IPS DF 4.7 (cell line): ENCODE results near the gene NARS2.
A peak's percentile ranks its signal among the peaks of the same experiment; 100 is the strongest.
"Not testable (repeated sequence)": the region's sequence is repeated elsewhere in the genome, so short reads cannot be mapped to it uniquely, and the experiment has no call there.

Source experiments
- DNase-seq: peaks from one replicate; pipeline ENCODE4 v3.0.0-alpha.2; 2013; ENCODE audit warnings: low spot score; ENCODE audit errors: extremely low read depth

The NARS2 gene

DNA sequence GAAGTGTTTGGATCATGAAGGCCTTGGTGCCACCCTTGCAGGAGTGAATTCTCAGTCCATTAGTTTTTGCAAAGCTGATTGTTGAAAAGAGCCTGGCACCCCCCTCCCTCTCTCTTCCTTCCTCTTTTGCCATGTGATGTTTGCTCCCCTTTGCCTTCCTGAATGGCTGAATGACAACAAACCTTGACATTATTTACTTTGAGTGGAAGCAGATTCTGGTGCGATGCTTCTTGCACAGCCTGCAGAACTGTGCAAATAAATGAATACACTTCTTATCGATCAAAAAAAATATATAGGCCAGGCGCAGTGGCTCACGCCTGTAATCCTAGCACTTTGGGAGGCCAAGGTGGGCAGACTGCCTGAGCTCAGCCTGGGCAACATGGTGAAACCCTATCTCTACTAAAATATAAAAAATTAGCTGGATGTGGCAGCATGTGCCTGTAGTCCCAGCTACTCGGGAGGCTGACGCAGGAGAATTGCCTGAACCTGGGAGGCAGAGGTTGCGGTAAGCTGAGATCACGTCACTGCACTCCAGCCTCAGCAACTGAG, 2.0 kb upstream of the NARS2 start:
- no peak for DNase-seq

DNA sequence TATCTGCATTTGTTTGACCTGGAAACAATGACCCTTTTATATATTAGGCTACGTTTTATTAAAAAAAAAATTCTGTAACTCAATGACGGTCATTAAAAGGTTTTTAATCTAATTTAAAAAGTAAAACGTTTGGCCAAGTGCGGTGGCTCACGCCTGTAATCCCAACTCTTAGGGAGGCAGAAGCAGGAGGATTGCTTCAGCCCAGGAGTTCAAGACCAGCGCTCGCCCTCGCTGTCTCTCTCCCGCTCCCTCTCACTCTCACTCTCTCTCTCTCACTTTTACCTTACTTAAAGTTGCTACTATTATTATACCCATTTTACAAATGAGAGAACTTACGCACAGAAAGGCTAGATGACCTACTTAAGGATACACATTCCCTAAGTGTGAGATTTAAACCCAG, 814 bp upstream of the NARS2 start:
- no peak for DNase-seq

DNA sequence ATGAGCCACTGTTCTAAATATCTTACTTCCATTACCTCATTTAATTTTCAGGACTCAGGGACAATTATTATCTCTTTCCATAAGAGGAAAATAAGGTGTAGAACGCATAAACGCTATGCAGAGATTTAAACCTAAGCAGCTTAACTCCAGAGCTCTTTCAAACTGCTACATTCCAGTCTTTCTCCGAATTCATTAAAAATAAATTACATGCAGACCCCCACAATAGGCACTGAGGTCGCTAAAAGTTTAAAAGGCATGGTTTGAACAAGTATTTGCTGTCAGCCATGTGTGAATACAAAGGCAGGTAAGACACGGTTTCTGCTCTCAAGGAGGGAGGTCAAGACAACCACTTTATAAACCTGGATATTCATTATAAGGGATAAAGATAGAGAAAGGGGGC, 983 bp downstream of the NARS2 start:
- no peak for DNase-seq

DNA sequence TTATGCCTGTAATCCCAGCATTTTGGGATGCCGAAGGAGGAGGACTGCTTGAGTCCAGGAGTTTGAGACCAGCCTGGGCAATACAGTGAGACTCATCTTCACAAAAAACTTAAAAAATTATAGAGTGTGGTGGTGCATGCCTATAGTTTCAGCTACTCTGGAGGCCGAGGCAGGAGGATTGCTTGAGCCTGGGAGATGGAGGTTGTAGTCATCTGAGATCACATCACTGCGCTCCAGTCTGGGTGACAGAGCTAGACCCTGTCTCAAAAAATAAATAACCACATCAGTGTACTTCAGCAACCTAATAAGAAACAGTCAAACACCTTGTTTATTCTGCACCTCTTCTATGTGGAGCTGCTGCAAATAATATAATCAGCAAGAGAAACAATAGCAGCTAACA, 1.4 kb downstream of the NARS2 start:
- no peak for DNase-seq

DNA sequence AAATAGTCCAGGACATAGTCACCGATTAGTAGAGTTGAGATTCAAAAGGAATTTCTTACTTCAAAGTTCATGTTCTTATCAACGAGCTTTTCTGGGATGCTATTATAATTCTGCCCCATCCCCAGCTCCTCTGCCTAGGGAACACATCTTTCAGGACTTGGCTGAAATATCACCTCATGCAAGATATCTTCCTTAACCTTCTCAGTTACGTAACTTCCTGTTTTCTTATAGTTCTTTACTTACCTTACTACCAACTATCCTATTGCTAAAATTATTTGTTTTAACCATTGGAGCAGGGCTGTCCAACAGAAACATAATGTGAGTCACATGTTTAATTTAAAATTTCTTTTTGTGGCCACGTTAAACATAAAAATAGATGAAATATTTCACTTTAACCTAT, 2.3 kb downstream of the NARS2 start:
- DNase-seq: no peak

DNA sequence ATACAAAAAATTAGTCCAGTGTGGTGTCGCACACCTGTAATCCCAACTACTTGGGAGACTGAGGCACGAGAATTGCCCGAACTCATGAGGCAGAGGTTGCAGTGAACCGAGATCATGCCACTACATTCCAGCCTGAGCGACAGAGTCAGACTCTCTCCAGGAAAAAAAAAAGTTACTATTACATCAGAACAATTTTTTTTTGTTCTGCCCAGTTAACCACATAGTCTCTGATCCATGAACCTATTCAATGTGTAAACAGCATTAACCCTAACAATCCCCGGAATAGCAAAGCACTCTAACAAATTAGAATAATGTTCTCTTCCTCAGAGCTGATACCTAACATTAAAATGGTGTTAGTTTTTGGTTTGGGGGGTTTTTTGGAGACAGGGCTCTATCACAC, 4.6 kb downstream of the NARS2 start:
- no peak for DNase-seq

DNA sequence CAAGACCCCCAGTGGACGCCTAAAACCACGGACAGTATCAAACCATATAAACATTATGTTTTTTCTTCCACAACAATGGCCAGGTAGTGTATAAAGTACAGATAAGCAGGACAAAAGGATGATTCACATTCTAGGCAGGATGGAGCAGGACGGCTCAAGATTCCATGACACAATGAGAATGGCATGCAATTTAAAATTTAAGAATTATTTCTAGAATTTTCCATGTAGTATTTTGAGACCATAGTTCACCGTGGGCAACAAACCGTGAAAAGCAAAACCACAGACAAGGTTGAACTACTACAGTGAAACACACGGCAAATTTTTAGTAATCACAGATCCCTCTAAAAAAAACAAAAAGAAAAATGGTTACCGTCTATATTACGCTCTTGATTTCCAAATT, 7.5 kb downstream of the NARS2 start:
- DNase-seq: no peak

DNA sequence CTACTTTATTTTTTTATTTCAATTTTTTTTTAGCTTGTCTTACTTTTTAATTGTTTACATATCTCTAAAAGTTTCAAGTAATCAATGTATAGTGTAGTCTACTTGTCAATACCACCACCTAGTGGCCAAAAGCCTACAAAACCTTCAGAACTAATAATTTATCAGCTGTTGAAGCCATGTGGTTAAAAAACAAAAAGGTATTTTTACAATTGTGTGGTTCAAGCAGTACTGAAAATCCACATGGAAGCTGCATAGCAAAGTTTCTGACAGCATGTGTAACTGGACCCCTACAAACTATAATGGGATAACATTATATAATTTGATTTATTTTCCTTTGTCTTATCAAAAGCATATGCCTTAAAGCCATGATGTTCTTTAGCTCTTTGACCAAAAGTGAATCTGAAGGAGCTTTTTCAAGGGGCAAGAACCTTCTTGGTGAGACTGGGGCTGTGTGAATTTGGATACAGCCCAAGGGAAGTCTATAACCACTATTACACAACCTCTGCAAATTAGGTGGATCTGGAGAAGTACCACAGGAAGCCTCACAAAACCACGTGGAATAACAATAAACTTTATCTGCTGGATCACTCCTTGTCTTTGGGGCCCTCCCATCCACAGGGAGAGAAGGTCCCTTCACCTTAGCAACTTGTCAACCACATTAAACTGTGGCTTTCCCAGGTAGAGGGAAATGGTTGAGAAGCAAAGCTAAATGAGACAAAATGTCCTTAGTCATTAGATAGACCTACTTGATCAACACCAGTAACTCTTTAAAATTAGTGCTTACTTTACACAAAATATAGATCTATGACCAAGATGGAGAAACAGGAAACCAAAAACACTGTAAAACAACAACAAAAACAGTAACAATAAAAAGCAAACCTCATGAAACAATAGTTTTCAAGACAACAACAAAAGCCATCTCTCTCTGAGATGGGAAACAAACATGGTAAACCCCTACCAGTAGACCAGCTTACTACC, 9.9 kb downstream of the NARS2 start:
- peak; percentile 16 for DNase-seq

DNA sequence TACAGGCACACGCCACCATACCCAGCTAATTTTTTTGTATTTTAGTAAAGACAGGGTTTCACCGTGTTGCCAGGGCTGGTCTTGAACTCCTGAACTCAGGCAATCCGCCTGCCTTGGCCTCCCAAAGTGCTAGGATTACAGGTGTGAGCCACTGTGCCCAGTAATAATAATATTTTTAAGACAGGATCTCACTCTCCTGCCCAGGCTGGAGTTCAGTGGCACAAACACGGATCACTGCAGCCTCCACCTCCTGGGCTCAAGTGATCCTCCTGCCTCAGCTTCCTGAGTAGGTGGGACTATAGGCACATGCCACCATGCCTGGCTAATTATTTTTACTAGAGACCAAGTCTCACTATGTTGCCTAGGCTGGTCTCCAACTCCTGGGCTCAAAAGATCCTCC, 10.6 kb downstream of the NARS2 start:
- not testable (repeated sequence) for DNase-seq

DNA sequence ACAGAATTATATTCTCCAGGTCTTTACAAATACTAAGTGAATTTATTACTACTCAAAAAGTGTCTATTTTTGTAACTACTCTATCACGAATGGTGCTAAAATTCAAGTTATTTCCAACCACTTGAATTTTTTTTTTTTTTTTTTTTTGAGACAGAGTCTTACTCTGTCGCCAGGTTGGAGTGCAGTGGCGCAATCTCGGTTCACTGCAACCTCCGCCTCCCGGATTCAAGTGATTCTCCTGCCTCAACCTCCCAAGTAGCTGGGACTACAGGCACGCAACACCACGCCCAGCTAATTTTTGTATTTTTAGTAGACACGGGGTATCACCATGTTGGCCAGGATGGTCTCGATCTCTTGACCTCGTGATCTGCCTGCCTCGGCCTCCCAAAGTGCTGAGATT, 11.6 kb downstream of the NARS2 start:
- not testable (repeated sequence) for DNase-seq

DNA sequence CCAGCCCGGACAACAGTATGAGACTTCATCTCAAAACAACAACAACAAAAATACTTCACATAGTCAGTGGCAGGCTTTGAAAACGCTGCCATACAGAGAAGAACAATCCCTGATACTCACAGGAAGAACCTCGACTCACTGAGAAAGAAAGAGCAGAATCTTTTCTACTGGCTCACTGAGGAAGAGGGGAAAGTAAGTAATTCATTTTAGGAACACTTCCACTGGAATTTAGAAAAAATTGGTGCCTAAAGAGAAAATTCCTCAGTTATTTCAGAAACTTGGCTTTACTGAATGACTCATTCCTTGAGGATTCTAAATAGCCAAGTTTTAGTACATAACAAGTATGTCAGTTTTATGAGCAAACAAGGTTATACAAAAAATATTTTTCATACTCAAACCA, 12.3 kb downstream of the NARS2 start:
- no peak for DNase-seq

DNA sequence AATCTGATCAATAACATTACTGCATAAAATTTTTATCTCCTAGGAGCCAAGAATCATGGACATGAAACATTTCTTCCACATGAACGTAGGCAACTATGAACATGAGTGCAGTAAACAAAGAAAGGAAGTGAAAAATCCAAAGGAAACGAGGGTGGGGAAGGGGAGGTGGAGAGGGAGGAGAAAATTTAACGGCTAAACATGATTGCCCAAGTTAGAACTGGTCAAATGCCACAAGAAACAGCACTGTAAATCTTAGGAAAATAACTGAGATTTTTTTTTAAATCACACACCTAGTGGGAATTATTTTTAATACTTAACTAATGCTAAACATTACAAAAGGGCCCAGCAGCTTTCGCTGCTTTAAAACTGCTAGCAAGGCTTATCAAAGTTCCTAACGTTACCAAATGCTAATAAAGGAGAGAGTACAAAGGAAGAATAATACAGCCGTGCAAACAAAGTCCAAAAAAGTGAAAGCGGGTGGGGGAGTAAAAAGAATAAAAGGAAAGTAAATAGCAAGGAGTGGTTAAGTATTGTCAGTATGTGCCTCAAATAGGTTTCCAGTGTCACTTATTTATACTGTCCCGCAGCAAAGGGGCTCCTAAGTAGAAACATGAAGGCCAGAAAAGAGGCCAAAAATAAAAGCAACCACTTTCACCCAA, 13.7 kb downstream of the NARS2 start:
- DNase-seq: no peak

DNA sequence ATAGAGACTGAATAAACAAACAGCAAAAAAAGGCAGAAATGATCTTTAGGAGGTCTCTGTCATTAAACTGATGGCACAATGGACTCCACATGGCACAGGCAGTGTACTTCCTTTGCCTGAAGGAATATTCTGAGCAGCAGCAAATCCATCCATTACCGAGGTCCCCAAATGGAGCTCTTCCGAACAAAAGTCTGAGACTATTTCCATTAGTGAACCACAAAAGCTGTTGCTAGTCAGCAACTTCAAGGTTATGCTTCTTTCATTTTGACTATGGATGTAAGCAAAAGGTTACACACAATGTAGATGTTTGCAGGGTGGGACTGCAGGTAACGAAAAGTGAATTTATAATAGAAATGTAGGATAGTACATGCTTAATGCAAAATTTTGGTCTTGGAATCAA, 14.5 kb downstream of the NARS2 start:
- no peak for DNase-seq

DNA sequence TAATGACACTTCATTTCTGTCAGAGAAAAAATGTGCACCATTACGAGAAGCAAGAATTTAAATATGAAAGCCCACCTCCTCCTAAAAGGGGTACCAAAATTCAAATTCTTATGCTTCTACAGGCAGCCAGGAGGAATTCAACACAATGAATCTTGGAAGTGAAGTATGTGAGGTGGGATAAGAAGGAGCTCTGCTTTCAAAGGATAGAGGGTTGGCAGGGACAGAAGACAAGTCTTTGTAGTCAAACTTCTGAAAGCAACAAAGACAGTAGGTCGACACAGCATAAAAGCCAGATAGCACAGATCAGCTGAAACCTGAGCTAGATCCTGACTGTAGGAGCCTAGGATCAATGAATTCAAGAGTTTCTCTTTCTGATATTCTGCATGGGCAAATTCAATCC, 17.4 kb downstream of the NARS2 start:
- no peak for DNase-seq

DNA sequence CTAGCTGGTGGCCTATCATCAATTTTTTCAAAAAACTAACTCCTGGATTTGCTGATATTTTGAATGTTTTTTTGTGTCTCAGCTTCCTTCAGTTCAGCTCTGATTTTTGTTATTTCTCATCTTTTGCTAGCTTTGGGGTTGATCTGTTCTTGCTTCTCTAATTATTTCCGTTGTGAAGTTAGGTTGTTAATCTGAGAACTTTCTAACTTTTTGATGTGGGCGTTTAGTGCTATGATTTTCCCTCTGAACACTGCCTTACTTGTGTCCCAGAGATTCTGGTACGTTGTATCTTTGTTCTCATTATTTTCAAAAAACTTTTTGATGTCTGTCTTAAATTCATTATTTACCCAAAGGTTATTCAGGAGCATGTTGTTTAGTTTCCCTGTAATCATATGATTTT, 19.1 kb downstream of the NARS2 start:
- no peak for DNase-seq

DNA sequence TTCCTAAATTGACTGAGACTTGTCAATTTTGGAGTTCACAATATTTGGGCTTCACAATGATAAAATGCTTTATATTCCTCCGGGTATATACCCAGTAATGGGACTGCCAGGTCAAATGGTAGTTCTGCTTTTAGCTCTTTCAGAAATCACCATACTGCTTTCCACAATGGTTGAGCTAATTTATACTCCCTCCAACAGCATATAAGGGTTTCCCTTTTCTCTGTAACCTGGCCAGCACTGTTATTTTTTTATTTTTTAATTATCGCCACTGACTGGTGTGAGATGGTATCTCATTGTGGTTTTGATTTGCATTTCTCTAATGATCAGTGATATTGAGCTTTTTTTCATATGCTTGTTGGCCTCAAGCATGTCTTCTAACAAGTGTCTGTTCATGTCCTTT, 21.8 kb downstream of the NARS2 start:
- DNase-seq: no peak

DNA sequence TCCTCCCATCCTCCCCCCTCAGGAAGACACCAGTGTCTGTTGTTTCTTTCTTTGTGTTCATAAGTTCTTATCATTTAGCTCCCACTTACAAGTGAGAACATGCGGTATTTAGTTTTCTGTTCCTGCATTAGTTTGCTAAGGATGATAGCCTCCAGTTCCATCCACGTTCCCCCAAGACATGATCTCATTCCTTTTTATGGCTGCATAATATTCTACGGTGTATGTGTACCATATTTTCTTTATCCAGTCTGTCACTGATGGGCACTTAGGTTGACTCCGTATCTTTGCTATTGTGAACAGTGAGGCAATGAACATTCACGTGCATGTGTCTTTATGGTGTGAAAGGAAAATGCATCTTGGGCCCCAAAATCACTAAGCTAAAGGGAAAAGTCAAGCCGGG, 22.5 kb downstream of the NARS2 start:
- DNase-seq: not testable (repeated sequence)

DNA sequence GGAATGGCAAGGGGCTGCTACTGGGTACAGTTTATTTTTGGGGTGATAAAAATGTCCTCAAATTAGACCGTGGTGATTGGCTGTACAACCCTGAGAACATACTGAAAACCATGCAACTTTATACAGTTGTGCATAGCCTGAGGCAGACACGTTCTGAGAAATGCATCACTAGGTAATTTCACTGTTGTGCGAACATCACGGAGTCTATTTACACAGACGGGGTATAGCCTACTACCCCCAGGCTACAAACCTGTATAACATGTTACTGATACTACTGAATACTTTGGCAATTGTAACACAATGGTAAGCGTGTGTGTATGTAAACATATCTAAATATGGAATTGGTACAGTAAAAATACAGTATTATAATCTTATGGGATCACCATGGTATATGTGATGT, 23.6 kb downstream of the NARS2 start:
- no peak for DNase-seq

DNA sequence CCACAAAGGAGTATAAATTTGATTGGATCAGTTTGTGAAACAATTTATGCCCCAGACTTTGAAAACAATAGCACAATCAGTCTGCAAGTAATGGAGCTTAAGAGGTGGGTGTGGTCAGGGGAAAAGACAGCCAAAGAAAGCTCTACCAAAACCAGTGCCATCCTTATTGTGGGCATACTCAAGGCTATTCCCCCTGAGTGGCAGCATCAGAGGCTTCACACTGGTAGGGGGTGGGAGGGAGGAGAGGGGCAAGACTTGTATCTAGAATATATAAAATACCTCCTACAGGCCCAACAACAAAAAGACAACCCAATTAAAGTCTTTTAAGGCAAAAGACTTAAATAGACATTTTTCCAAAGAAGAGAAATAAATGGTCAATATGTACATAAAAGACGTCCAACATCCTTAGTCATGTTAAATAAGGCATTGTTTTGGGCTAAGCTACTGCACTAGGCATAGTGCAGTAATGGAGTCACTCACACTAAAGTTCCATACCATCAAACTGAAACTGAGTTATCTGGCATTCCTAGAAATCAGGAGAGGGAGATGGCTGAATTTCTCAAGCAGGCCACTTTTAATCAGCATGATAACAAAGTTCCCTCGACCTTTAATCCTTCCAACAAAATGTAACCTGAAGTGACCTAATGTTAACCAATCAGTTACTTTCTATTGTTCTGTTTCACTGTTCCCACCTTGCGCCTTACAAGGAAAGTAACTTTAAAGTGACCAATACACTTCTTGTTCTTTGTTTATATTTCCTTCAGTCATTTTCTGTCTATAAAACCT, 24.8 kb downstream of the NARS2 start:
- peak; percentile 7 for DNase-seq

DNA sequence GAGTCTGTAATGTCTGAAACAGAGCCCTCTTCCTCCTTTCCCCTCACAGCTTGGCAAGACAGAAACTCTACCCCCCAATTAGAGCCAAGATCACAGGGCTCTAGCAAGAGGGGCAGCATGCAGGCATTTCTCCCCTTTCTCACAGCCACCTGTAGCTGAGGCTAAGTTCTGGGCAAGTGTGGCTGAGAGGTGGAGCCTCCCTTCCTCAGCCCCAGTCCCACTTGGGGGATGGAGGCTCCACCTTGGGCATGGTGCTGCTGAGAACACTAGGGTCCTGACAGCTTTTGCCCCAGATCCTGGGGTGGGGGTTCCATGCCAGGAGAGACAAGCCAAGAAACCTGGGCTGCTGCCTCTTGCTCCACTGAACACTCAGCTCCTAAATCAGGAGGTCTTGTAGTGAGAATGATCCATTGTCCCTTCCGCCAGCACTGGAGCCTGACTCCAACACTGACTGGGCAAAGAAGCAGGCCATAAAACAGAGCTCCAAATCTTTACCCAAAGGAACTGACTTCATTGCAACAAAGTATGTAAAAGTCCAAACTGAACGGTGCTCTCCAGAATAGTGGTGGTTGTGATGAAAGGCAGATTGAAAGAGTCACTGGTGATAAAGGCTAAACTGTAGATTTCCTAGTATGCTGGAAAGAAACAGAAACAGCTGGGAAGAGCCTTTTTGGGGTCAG, 25.6 kb downstream of the NARS2 start:
- DNase-seq: no peak
